Sigmoid colon (tissue), 4 donors: ENCODE results near the gene WWC1.

ENCODE experiments used
- POLR2A ChIP-seq, 2 donors: fragments of 450-650 bp; IDR thresholded peaks; one replicate each; pipeline ENCODE4 v1.6.1; 2016; ENCODE audit warnings: antibody characterized with exemption in 2 of 2, mild to moderate bottlenecking in 2 of 2, moderate library complexity in 2 of 2
- POLR2AphosphoS5 ChIP-seq, 4 donors: sonication (generic); formaldehyde crosslinking; IDR thresholded peaks; one replicate each; pipeline ENCODE4 v1.6.1; 2017; ENCODE audit warnings: antibody characterized with exemption in 4 of 4
- TF ChIP-seq, protein P1 (sequence below), 4 experiments: fragments of 450-650 bp in 3 of 4; fragments of 200-600 bp in 1 of 4; IDR thresholded peaks; one replicate each; pipeline ENCODE4 v1.5.1; 2016 to 2019; ENCODE audit warnings: antibody characterized with exemption in 4 of 4, mild to moderate bottlenecking in 3 of 4, moderate library complexity in 2 of 4

DNA sequence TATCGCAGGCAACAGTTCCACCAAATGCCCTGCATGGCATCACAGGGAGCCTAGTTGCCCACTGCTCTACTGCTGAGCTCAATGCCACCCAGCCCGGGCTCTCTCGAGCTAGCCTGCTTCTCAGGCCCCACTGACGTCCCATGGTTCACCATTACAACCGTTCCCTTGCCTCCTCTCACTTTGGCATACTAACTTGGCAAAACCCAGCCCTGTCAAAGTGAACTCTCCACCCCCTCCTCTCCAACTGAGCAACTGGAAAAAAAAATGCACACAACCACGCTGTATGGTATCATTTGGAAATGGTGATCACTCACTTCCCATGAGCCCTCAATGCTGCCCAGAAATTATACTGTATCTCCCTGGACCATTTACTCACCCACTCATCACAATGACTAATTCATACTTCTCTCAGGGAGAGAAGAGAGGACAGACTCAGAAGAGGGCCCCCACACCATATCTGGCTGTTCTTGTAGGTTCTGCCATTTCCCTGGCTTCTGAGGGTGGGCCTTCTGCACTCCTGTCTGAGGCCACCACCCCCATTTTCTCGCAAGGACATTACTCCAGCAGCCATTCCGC, 143.4 kb downstream of the WWC1 start:
- TF ChIP-seq, protein P1, sequence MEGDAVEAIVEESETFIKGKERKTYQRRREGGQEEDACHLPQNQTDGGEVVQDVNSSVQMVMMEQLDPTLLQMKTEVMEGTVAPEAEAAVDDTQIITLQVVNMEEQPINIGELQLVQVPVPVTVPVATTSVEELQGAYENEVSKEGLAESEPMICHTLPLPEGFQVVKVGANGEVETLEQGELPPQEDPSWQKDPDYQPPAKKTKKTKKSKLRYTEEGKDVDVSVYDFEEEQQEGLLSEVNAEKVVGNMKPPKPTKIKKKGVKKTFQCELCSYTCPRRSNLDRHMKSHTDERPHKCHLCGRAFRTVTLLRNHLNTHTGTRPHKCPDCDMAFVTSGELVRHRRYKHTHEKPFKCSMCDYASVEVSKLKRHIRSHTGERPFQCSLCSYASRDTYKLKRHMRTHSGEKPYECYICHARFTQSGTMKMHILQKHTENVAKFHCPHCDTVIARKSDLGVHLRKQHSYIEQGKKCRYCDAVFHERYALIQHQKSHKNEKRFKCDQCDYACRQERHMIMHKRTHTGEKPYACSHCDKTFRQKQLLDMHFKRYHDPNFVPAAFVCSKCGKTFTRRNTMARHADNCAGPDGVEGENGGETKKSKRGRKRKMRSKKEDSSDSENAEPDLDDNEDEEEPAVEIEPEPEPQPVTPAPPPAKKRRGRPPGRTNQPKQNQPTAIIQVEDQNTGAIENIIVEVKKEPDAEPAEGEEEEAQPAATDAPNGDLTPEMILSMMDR (IDR thresholded peaks at IDR 0.05), result no peak
- TF ChIP-seq POLR2A (IDR thresholded peaks at IDR 0.05) (no peak), POLR2AphosphoS5 (IDR thresholded peaks at IDR 0.05) (no peak)
